Esophagus squamous epithelium (tissue), 4 donors: ENCODE data around the gene SYPL1.

Source experiments
- CTCF ChIP-seq, 6 experiments: fragments of 450-650 bp in 4 of 6; fragments of 200-600 bp in 2 of 6; sonication (generic) in 2 of 6; IDR thresholded peaks; one replicate each; pipeline ENCODE4 v1.5.1; 2016 to 2019; ENCODE audit warnings: antibody characterized with exemption in 6 of 6, mild to moderate bottlenecking in 4 of 6, moderate library complexity in 4 of 6
- POLR2A ChIP-seq, 4 donors: fragments of 450-650 bp; IDR thresholded peaks; one replicate each; pipeline ENCODE4 v1.6.1; 2017; ENCODE audit warnings: antibody characterized with exemption in 4 of 4, mild to moderate bottlenecking in 4 of 4, moderate library complexity in 3 of 4

GRCh38 chr7:106076537-106076936, 35.6 kb downstream of the SYPL1 start:
- TF ChIP-seq CTCF (IDR thresholded peaks at IDR 0.05) (no peak), POLR2A (IDR thresholded peaks at IDR 0.05) (no peak)
